Measurements from ENCODE around the gene CLDN34.

The CLDN34 gene

DNA sequence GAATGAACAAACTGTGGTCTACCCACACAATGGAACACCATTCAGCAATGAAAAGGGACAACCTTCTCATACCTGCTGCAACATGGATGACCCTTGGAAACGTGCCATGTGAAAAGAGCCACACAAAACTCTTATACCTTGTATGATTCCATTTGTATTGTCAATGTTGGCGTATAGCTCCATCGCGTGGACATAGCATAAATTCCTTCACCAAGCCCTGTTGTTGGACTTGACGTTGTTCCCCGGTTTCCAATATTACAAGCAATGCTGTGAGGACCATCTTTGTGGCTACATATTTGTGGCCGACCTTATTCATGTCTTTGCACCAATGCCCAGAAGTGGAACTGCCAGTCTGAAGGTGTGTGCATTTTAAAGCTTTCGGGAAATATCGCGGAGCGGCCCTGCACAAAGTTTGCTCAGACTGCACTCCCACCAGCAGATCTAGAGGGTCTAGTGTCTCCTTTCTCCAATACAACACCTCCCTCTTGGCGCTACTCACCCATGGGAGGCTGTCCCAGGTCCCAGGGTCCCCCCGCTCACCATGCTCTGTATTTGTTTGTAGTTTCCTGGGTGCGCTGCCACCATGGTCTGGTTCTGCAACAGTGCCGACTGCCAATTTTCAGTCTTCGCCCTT, at the start of gene CLDN34:
Gene CLDN34 (plus strand): TSS at position 584 of the 634 bp plus-strand sequence. CDS start 0 bp downstream, at position 584.
- no peak for DNase-seq (ENCODE audit: low read depth in 2 of 3, low spot score in 2 of 3)

DNA sequence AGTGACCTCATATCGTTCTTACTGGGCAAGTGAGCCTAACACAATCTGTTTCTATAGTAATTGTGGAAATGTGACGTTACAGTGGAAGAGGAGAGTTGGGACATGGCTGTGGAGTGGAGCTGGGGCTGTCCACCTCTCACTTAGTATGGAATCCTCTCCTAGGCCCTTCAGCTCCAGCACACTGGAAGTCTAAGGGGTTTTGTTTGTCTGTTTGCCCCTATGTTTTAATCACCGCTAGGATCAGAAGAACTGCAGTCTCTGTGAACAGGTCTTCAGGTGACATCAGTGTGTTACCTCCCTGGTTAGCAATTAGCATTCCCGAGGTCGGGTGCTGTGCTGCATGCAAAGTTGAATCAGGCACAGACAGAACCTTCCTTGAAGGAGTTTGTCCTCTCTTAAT, 49.3 kb upstream of the CLDN34 start:
- no peak for DNase-seq (ENCODE audit: low read depth in 2 of 3, low spot score in 2 of 3)

DNA sequence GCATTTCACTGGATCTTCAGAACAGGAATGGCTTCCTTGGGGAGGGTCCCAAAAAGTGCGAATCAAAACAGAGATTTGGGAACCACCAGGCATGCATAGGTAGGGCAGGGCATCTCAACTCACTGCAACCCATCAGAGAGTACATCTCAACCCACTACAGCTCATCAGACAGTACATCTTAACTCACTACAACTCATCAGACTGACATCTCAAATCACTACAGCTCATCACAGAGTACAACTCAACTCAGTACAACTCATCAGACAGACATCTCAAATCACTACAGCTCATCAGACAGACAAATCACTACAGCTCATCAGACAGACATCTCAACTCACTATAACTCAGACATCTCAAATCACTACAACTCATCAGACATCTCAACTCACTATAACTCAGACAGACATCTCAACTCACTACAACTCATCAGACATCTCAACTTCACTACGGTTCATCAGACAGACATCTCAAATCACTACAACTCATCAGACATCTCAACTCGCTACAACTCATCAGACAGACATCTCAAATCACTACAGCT, 47.5 kb upstream of the CLDN34 start:
- DNase-seq (ENCODE audit: low read depth in 2 of 3, low spot score in 2 of 3): no peak

DNA sequence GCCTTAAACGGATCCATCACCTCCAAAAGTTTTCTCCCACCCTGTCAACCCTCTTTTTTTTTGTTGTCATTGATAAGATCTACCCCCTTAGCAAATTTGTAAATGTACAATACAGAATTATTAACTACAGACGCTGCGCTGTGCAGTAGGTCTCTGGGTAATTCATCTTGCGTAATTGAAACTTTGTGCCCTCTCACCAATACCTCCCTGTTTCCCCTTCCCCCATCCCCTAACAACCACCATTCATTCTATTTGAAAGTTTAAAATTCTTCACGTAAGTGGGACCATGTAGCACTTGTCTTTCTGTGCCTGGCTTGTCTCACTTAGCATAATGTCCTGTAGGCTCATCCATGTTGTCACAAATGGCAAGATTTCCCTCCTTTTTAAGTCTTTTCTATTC, 45.8 kb upstream of the CLDN34 start:
- no peak for DNase-seq (ENCODE audit: low read depth in 2 of 3, low spot score in 2 of 3)

DNA sequence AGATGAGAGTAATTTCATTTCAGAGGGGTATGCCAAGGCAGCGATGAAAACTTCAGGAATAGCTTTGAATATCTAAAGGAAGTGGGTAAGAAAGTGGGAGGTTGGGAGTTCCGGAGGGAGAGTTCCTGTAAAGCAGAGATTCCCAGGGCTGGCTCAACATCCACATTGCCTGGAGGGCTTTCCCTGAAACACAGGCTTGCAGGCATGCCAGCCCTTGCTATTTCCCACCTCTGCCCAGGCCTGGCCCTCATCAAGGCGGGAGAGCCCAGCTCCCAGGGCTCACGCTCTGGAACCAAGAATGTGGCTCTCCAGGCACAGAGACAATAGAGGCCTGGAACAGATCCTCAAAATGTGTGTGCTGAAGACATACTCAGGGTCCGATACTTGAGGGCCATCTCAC, 43.8 kb upstream of the CLDN34 start:
- DNase-seq (ENCODE audit: low read depth in 2 of 3, low spot score in 2 of 3): no peak

- DNase-seq (ENCODE audit: low read depth in 2 of 3, low spot score in 2 of 3): no peak
Observed at GRCh38 chrX:9926002-9926401, 41.2 kb upstream of the CLDN34 start.

GRCh38 chrX:9927698-9928482, 39.3 kb upstream of the CLDN34 start:
- DNase-seq (ENCODE audit: low read depth in 2 of 3, low spot score in 2 of 3): no peak

- no peak for DNase-seq (ENCODE audit: low read depth in 2 of 3, low spot score in 2 of 3)
Observed at GRCh38 chrX:9935436-9935835, 31.7 kb upstream of the CLDN34 start.

DNA sequence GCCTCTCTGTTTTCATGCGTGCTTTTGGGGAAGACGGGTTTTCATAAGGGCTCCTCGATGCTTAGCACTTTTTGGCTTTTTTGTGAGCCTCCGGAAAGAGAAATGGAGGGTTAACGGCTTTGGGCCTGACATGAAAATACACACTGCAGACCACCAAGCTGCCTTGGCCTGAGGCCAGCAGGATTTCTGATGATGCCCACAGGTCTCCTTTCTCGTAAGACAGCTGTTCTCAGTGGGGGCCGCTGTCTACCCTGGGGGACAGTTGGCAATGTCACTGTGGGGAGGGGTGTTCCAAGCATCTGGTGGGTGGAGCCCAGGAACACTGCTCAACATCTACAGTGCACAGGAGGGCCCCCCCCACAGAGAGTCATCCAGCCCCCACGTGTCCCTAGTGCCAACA, 29.4 kb upstream of the CLDN34 start:
- DNase-seq (ENCODE audit: low read depth in 2 of 3, low spot score in 2 of 3): no peak

GRCh38 chrX:9938516-9938915, 28.6 kb upstream of the CLDN34 start:
- DNase-seq (ENCODE audit: low read depth in 2 of 3, low spot score in 2 of 3): no peak

DNA sequence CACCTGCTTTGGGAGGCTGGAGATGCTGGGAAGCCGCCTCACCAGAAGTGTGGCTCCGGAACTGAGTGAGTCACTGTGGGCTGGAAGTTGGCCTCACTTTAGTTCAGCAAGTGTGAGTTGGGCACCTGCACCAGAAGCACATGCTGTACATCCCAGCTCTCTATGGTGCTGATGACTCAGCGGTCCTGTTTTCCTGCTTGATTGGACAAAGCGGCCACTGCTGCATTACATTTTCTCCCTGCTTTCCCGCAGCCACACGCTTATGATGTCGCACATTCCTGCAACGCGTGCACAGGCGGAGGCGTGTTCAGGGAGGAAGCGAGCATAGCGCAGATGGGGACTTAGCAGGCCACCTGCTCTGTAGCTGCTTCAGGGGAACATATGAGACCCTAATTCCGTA, 26.7 kb upstream of the CLDN34 start:
- no peak for DNase-seq (ENCODE audit: low read depth in 2 of 3, low spot score in 2 of 3)

DNA sequence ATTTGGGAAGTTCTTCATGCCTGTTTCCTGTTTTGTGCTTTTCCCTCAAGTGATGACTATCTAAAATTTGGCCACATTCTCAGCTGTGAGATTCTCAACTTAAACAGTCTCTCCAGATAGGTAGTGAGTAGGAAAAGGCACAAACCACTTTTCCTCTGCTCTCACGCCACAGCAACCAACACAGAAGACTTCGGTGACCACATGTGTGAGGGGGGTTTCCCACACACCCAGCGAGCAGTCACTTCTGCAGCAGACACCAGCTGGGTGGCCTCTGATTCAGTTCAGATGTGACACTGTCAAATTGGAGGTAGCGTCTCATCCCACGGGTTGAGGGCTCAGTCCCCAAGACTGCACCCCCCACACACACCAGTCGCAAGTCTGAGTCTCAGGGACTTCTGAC, 25.1 kb upstream of the CLDN34 start:
- peak; percentile 10 to 55 (median 16) for DNase-seq (ENCODE audit: low read depth in 2 of 3, low spot score in 2 of 3)

DNA sequence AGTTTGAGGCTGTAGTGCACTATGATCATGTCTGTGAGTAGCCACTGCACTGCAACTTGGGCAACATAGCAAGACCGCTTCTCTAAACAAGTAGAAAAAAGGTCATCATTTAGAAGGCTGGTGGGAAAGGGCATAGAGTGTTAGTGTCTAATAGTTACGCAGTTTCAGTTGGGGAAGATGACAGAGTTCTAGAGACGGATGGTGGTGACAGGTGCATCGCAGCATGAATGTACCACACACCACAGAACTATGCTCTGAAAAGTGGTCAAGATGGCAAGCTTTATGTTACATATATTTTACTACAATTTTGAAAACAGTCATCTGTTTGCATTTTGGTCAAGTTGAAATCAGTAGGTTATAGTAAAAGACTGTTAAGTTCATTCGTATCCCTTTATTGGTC, 23.7 kb upstream of the CLDN34 start:
- DNase-seq (ENCODE audit: low read depth in 2 of 3, low spot score in 2 of 3): no peak

DNA sequence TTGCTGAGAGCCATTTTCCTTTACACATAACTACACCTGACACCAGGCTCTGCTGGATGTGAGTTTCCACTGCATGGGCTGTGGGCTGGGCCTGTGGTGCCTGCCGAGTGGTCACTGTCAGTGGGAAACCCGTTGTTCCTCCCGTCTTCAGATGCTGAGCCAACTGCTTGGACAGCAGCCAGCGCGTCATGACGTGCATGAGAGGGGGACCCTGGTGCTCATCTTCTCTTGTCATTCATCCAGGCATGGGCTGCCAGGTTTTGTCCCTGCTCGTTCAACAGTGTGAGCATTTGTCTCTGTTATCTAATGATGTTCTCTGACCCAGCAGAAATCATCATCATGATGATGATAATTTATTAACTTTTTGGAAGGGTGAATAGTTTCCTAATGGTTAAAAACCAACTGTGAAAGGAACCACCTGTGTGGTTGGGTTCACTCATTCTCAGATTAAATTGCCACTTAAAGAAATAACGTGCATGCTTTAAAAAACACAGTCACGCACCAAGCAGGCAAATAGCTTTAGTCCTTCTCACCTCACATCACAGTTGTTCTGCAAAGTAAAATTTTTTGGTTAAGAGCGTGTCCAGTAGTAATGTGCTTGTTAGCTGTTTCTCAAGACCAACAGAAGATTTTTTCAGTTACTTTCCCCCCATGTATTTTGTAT, 19.9 kb upstream of the CLDN34 start:
- no peak for DNase-seq (ENCODE audit: low read depth in 2 of 3, low spot score in 2 of 3)

DNA sequence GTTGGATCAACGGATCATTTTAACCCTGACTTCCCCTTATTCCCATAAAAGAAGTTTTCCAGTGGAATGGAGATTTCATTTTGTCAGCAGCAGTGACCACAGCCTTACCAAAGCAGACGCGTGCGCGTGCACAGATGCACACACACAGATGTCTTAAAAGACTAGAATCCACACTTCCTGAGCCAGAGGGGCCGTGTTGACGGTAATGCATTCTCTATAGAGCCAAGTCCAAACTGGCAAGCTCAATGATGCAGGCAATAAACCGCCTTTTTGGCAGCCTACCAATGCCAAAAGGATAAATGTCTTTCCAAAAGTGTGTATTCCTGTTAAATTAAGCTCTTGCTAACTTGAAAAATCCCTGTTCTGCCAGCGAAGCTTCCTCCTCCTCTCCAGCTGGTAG, 18.8 kb upstream of the CLDN34 start:
- DNase-seq (ENCODE audit: low read depth in 2 of 3, low spot score in 2 of 3): no peak

DNA sequence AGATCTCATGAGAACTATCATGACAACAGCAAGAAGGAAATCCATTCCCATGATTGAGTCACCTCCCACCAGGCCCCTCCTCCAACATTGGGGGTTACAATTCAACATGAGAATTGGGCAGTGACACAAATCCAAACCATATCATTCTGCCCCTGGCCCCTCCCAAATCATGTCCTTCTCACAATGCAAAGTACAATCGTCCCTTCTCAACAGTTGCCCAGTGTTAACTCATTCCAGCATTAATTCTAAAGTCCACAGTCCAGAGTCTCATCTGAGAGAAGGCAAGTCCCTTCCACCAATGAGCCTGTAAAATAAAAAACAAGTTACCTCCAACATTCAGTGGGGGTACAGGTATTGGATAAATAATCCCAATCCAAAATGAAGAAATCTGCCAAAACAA, 14.9 kb upstream of the CLDN34 start:
- DNase-seq (ENCODE audit: low read depth in 2 of 3, low spot score in 2 of 3): no peak

DNA sequence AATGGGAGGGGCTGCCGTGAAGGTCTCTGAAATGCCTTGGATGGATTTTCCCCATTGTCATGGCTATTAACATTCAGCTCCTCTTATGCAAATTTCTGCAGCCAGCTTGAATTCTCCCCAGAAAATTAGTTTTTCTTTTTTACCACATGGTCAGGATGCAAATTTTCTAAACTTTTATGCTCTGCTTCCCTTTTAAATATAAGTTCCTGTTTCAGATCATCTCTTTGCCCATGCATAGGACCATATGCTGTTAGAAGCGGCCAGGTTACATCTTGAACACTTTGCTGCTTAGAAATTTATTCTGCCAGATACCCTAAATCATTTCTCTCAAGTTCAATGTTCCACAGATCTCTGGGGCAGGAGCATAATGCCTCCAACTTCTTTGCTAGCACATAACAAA, 13.8 kb upstream of the CLDN34 start:
- DNase-seq (ENCODE audit: low read depth in 2 of 3, low spot score in 2 of 3): no peak

DNA sequence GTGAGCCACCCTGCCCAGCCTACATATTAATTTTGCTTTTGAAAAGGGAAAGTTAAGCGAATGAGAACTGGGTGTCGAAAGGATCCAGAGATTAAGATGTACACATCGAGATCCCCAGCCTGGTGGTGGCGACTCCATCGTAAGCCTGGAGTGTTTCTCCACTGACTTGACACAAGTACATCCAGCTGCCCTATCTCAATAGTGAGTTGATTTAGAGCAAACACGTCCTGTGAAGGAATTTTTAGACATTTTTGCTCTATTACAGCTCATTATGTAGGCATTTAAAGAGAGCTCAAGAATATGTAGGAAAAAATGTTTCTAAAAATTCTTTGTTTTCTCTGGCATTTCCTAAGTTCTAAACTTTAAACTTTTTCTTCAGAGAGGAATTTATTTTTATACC, 11.7 kb upstream of the CLDN34 start:
- no peak for DNase-seq (ENCODE audit: low read depth in 2 of 3, low spot score in 2 of 3)

DNA sequence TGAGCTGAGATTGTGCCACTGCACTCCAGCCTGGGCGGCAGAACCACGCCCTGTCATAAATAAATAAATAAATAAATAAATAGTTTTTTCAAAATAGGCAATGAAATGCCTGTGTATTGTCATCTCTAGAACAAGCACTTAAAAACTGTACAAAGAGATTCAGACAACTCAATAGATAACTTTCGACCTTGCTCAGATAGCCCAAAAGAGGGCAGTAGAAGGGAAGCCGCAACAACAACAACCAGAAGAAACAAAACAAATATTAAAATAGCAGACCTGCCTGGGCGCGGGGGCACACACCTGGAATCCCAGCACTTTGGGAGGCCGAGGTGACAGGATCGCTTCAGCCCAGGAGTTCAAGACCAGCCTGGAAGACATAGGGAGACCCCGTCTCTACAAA, 9.4 kb upstream of the CLDN34 start:
- no peak for DNase-seq (ENCODE audit: low read depth in 2 of 3, low spot score in 2 of 3)

DNA sequence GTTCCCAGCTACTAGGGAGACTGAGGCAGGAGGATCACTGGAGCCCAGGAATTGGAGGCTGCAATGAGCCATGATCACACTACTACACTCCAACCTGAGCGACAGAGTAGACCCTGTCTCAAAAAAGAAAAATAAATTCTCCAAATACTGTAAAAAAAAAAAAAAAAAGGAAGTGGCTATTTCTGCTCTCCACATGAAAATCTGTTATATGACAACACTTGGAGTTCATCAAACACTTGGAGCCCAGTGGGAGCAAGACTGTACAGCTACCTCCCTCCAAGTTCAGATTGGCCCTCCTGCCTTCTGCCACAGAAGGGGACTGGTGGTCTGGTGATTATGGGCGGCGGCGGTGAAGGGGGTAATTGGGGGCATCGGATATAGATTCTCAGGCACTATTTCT, 9.0 kb upstream of the CLDN34 start:
- no peak for DNase-seq (ENCODE audit: low read depth in 2 of 3, low spot score in 2 of 3)

- DNase-seq (ENCODE audit: low read depth in 2 of 3, low spot score in 2 of 3): no peak
Observed at GRCh38 chrX:9961750-9962149, 5.4 kb upstream of the CLDN34 start.

DNA sequence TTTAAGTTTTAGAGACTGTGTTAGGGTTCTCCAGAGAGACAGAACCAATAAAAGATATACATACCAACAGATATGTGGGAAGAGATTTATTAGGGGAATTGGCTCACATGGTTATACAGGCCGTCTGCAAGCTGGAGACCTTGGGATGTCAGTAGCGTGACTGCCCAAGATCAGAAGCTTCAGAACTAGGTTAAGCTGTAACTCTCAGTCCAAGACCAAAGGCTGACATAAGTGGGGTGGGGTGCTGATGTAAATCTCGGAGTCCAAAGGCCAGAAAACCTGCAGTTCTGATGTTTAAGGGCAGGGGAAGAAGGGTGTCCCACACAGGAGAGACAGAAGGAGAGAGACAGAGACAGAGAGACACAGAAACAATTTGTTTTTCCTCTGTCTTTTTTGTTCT, 10.5 kb downstream of the CLDN34 start:
- no peak for DNase-seq (ENCODE audit: low read depth in 2 of 3, low spot score in 2 of 3)
